Measurements from ENCODE around the gene QSOX1.

- TF ChIP-seq EZH2 (IDR thresholded peaks at IDR 0.05) = no peak
- no peak for TF ChIP-seq POLR2AphosphoS5 (IDR thresholded peaks at IDR 0.05; ENCODE audit: borderline replicate concordance, low read depth, low read length)
- TF ChIP-seq FOXP2 (optimal IDR thresholded peaks at IDR 0.05; ENCODE audit: control extremely low read depth, extremely low read length, insufficient read depth) = no peak
Observed at GRCh38 chr1:180112984-180113647, 41.6 kb upstream of the QSOX1 start.

All from SK-N-MC (cell line).